GM10266 (cell line): ENCODE results near the gene VTI1A.

Source experiments
- DNase-seq: peaks from one replicate; pipeline ENCODE4 v3.0.0; 2012; ENCODE audit errors: extremely low spot score
- CTCF ChIP-seq: IDR thresholded peaks from 2 replicates; pipeline ENCODE4 v1.5.1; 2012; ENCODE audit warnings: mild to moderate bottlenecking, low read depth; ENCODE audit not compliant: control insufficient read depth, insufficient read depth; ENCODE audit errors: missing control alignments

The VTI1A gene

GRCh38 chr10:112603062-112603461 lies 156.0 kb downstream of the VTI1A start:
- no peak for DNase-seq
- no peak for TF ChIP-seq CTCF

GRCh38 chr10:112605063-112605462 lies 158.0 kb downstream of the VTI1A start:
- TF ChIP-seq CTCF: no peak
- DNase-seq: no peak

- no peak for TF ChIP-seq CTCF
- DNase-seq: no peak
Measured at GRCh38 chr10:112607506-112607905, 160.5 kb downstream of the VTI1A start.

- no peak for TF ChIP-seq CTCF
- DNase-seq: no peak
Measured at GRCh38 chr10:112613620-112614019, 166.6 kb downstream of the VTI1A start.

GRCh38 chr10:112614072-112614471 lies 167.1 kb downstream of the VTI1A start:
- no peak for TF ChIP-seq CTCF
- DNase-seq: no peak

- TF ChIP-seq CTCF: no peak
- DNase-seq: no peak
Measured at GRCh38 chr10:112614586-112614985, 167.6 kb downstream of the VTI1A start.

- DNase-seq: no peak
- TF ChIP-seq CTCF: no peak
Measured at GRCh38 chr10:112615269-112615668, 168.3 kb downstream of the VTI1A start.

- no peak for TF ChIP-seq CTCF
Measured at GRCh38 chr10:112616647-112617046, 169.6 kb downstream of the VTI1A start.

More at GRCh38 chr10:112616647-112617046, 169.6 kb downstream of the VTI1A start:
- DNase-seq: no peak
